SU-DHL-6 (cell line): ENCODE results near the gene M1AP.

ENCODE experiments used
- H2AFZ ChIP-seq: fragments of 200-600 bp; sonication (generic); 2 replicates; pipeline ENCODE4 v1.6.1; 2014; ENCODE audit warnings: low read depth, mild to moderate bottlenecking, moderate library complexity, mixed read lengths, antibody characterized with exemption, low read length; ENCODE audit not compliant: severe bottlenecking
- H3F3A ChIP-seq: fragments of 200-600 bp; shearing (Covaris generic); 2 replicates; pipeline ENCODE4 v1.6.0; 2016; ENCODE audit warnings: antibody characterized with exemption, mild to moderate bottlenecking; ENCODE audit not compliant: insufficient read depth
- H3K27ac ChIP-seq: fragments of 200-600 bp; sonication (generic); 2 replicates; pipeline ENCODE4 v1.5.1; 2016; ENCODE audit warnings: low read depth, mild to moderate bottlenecking, low read length, moderate library complexity, mixed read lengths
- H3K27me3 ChIP-seq: fragments of 200-600 bp; sonication (generic), shearing (Covaris generic); 2 replicates; pipeline ENCODE4 v1.6.0; 2014; ENCODE audit warnings: mild to moderate bottlenecking, low read length
- H3K36me3 ChIP-seq: fragments of 200-600 bp; sonication (generic); 2 replicates; pipeline ENCODE4 v1.6.1; 2014; ENCODE audit warnings: mild to moderate bottlenecking, low read length, mixed read lengths
- H3K4me2 ChIP-seq: fragments of 300-600, 200-600 bp; shearing (Covaris generic), sonication (generic); 2 replicates; pipeline ENCODE4 v1.6.0; 2014; ENCODE audit warnings: low read length, low read depth, mild to moderate bottlenecking; ENCODE audit not compliant: poor library complexity, severe bottlenecking
- H3K4me3 ChIP-seq: fragments of 200-600 bp; sonication (generic); 2 replicates; pipeline ENCODE4 v1.5.1; 2014; ENCODE audit warnings: antibody characterized with exemption, low read length, mild to moderate bottlenecking, mixed read lengths; ENCODE audit not compliant: insufficient read depth, poor library complexity, severe bottlenecking
- H3K79me2 ChIP-seq: fragments of 200-600 bp; sonication (generic); 2 replicates; pipeline ENCODE4 v1.6.1; 2014; ENCODE audit warnings: mild to moderate bottlenecking, low read length, moderate library complexity; ENCODE audit not compliant: insufficient read depth
- H3K9ac ChIP-seq: fragments of 200-600 bp; sonication (generic); 2 replicates; pipeline ENCODE4 v1.7.0; 2014; ENCODE audit warnings: mild to moderate bottlenecking, low read length
- H3K9me2 ChIP-seq: fragments of 200-600 bp; sonication (generic); replicated peaks from 2 replicates; pipeline ENCODE4 v1.6.1; 2014; ENCODE audit warnings: low read length; ENCODE audit not compliant: insufficient read depth
- H3K9me3 ChIP-seq: fragments of 200-600 bp; sonication (generic); 2 replicates; pipeline ENCODE4 v1.6.1; 2014; ENCODE audit warnings: low read length, mixed read lengths; ENCODE audit not compliant: insufficient read depth
- H4K20me1 ChIP-seq: fragments of 200-600 bp; sonication (generic); 2 replicates; pipeline ENCODE4 v1.6.1; 2014; ENCODE audit warnings: low read depth, mild to moderate bottlenecking, antibody characterized with exemption, low read length, moderate library complexity, mixed read lengths
- CTCF ChIP-seq: fragments of 200-600 bp; sonication (generic); IDR thresholded peaks from one replicate; pipeline ENCODE4 v1.5.1; 2017; ENCODE audit warnings: antibody characterized with exemption, mild to moderate bottlenecking, low read length, moderate library complexity; ENCODE audit not compliant: insufficient read depth, poor library complexity, severe bottlenecking
- EZH2phosphoT487 ChIP-seq: fragments of 200-600 bp; sonication (generic), shearing (Covaris generic); conservative IDR thresholded peaks from 2 replicates; pipeline ENCODE4 v1.6.1; 2018; ENCODE audit warnings: mild to moderate bottlenecking, antibody characterized with exemption, low read length, moderate library complexity, mixed read lengths

Gene M1AP

GRCh38 chr2:74559912-74560311, 88.2 kb downstream of the M1AP start:
- H4K20me1 ChIP-seq = no peaks in the 10 kb centered on the region

GRCh38 chr2:74558284-74559230, 89.6 kb downstream of the M1AP start:
- no peak for TF ChIP-seq EZH2phosphoT487
- no peak for TF ChIP-seq CTCF
- Histone ChIP-seq H3K9ac (no peak overlapping the region), H3K4me3 (no peak overlapping the region), H3K27ac (no peak overlapping the region), H4K20me1 (no peaks in the 10 kb centered on the region), H3K9me2 (no peaks in the 10 kb centered on the region), H3K79me2 (no peaks in the 10 kb centered on the region), H2AFZ (no peak overlapping the region), H3K27me3 (no peaks in the 10 kb centered on the region), H3K36me3 (no peaks in the 10 kb centered on the region), H3K4me2 (no peak overlapping the region), H3K9me3 (no peaks in the 10 kb centered on the region), H3F3A (no peaks in the 10 kb centered on the region)

More at GRCh38 chr2:74559912-74560311, 88.2 kb downstream of the M1AP start:
- no peaks in the 10 kb centered on the region for H3K9me2 ChIP-seq
- no peak overlapping the region for H3K9ac ChIP-seq
- no peaks in the 10 kb centered on the region for H3K79me2 ChIP-seq
- no peaks in the 10 kb centered on the region for H3F3A ChIP-seq
- H2AFZ ChIP-seq = no peak overlapping the region
- H3K27me3 ChIP-seq = no peaks in the 10 kb centered on the region
- H3K4me2 ChIP-seq = no peak overlapping the region
- H3K4me3 ChIP-seq = no peak overlapping the region
- no peak overlapping the region for H3K27ac ChIP-seq
- no peak for TF ChIP-seq EZH2phosphoT487
- no peaks in the 10 kb centered on the region for H3K36me3 ChIP-seq
- no peaks in the 10 kb centered on the region for H3K9me3 ChIP-seq

GRCh38 chr2:74556831-74557370, 91.2 kb downstream of the M1AP start:
- Histone ChIP-seq H4K20me1 (no peaks in the 10 kb centered on the region), H3K9me2 (no peaks in the 10 kb centered on the region), H3K27me3 (no peaks in the 10 kb centered on the region), H3K9me3 (no peaks in the 10 kb centered on the region), H3K36me3 (no peaks in the 10 kb centered on the region), H3K79me2 (no peaks in the 10 kb centered on the region), H3K4me3 (no peak overlapping the region), H3K9ac (no peak overlapping the region), H2AFZ (no peak overlapping the region), H3K4me2 (no peak overlapping the region), H3K27ac (no peak overlapping the region), H3F3A (no peaks in the 10 kb centered on the region)
- TF ChIP-seq EZH2phosphoT487 (no peak), CTCF (no peak)

GRCh38 chr2:74556159-74556558, 92.0 kb downstream of the M1AP start:
- no peaks in the 10 kb centered on the region for H3K27me3 ChIP-seq
- no peaks in the 10 kb centered on the region for H4K20me1 ChIP-seq
- no peaks in the 10 kb centered on the region for H3K9me2 ChIP-seq
- no peak overlapping the region for H3K4me2 ChIP-seq
- no peak overlapping the region for H3K4me3 ChIP-seq
- no peaks in the 10 kb centered on the region for H3F3A ChIP-seq
- H3K9me3 ChIP-seq = no peaks in the 10 kb centered on the region
- no peaks in the 10 kb centered on the region for H3K36me3 ChIP-seq
- no peak overlapping the region for H3K9ac ChIP-seq
- H3K79me2 ChIP-seq = no peaks in the 10 kb centered on the region
- H2AFZ ChIP-seq = no peak overlapping the region
- TF ChIP-seq EZH2phosphoT487 = no peak
- no peak for TF ChIP-seq CTCF
- H3K27ac ChIP-seq = no peak overlapping the region
